ENCODE measurements around the gene SLC12A7.

Gene SLC12A7

GRCh38 chr5:1076406-1076805 is 35.5 kb downstream of the SLC12A7 start:
- in situ Hi-C loops (cut with HindIII; ENCODE audit: low sequenced_read_pairs), result no loop called here
- no peak for DNase-seq (ENCODE audit: low read depth, low spot score)
- H3K4me3 ChIP-seq (ENCODE audit: low read depth, low read length), result no peak overlapping the region
- TF ChIP-seq, protein P1, sequence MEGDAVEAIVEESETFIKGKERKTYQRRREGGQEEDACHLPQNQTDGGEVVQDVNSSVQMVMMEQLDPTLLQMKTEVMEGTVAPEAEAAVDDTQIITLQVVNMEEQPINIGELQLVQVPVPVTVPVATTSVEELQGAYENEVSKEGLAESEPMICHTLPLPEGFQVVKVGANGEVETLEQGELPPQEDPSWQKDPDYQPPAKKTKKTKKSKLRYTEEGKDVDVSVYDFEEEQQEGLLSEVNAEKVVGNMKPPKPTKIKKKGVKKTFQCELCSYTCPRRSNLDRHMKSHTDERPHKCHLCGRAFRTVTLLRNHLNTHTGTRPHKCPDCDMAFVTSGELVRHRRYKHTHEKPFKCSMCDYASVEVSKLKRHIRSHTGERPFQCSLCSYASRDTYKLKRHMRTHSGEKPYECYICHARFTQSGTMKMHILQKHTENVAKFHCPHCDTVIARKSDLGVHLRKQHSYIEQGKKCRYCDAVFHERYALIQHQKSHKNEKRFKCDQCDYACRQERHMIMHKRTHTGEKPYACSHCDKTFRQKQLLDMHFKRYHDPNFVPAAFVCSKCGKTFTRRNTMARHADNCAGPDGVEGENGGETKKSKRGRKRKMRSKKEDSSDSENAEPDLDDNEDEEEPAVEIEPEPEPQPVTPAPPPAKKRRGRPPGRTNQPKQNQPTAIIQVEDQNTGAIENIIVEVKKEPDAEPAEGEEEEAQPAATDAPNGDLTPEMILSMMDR (IDR thresholded peaks at IDR 0.05; ENCODE audit: low read depth, low read length), result no peak

DNA sequence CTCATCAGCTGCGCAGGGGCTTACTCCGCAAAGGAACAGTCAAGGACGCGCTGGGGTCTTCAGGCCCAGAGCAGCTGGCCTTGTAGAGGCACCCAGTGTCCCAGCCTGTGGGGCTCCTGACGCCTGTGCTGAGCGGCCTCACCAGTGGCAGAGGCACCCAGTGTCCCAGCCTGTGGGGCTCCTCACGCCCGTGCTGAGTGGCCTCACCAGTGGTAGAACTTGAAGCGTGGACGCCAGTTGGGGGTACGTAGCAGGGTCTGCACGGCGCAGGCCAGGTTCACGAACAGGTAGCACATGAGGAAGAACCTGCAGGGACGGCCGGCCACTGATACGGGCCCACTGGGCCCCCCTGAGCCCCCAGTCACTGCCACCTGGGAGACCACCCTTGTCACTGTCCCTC is 35.9 kb downstream of the SLC12A7 start:
- TF ChIP-seq, protein P1 (IDR thresholded peaks at IDR 0.05; ENCODE audit: low read depth, low read length), result no peak
- no peak overlapping the region for H3K4me3 ChIP-seq (ENCODE audit: low read depth, low read length)
- in situ Hi-C loops (cut with HindIII; ENCODE audit: low sequenced_read_pairs), result no loop called here

GRCh38 chr5:1075555-1075881 is 36.3 kb downstream of the SLC12A7 start:
- no peak for DNase-seq (ENCODE audit: low read depth, low spot score)
- TF ChIP-seq, protein P1 (IDR thresholded peaks at IDR 0.05; ENCODE audit: low read depth, low read length), result no peak
- no peak overlapping the region for H3K4me3 ChIP-seq (ENCODE audit: low read depth, low read length)
- in situ Hi-C loops (cut with HindIII; ENCODE audit: low sequenced_read_pairs), result no loop called here

More for the DNA sequence above, 35.9 kb downstream of the SLC12A7 start:
- DNase-seq (ENCODE audit: low read depth, low spot score), result no peak

GRCh38 chr5:1074816-1075554 is 36.9 kb downstream of the SLC12A7 start:
- TF ChIP-seq, protein P1 (IDR thresholded peaks at IDR 0.05; ENCODE audit: low read depth, low read length), result no peak
- DNase-seq (ENCODE audit: low read depth, low spot score), result no peak
- H3K4me3 ChIP-seq (ENCODE audit: low read depth, low read length), result no peak overlapping the region
- in situ Hi-C loops (cut with HindIII; ENCODE audit: low sequenced_read_pairs), result no loop called here

DNA sequence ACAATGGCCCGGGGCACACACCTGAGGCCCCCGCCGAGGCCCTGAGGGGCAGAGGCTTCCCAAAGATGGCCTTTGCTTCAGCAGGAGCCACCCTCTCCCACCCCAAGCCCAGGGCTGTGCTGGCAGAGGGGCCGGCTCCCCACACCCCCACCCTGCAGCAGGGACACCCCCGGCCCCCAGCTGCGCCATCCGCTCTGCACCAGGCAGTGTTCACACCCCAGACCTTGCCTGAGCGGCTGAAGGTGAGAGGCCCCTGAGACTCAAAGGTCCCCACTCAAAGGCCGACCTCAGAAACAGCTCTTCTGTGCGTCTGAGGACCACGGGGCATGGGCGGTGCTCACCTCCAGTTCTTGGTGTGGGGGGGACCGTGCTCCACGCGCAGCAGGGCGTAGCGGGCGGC is 37.6 kb downstream of the SLC12A7 start:
- no peak for DNase-seq (ENCODE audit: low read depth, low spot score)
- no peak overlapping the region for H3K4me3 ChIP-seq (ENCODE audit: low read depth, low read length)
- TF ChIP-seq, protein P1 (IDR thresholded peaks at IDR 0.05; ENCODE audit: low read depth, low read length), result no peak
- in situ Hi-C loops (cut with HindIII; ENCODE audit: low sequenced_read_pairs), result no loop called here

- DNase-seq (ENCODE audit: low read depth, low spot score), result no peak
- in situ Hi-C loops (cut with HindIII; ENCODE audit: low sequenced_read_pairs), result no loop called here
These were observed 38.4 kb downstream of the SLC12A7 start for GRCh38 chr5:1073239-1074102.

More at GRCh38 chr5:1073239-1074102, 38.4 kb downstream of the SLC12A7 start:
- TF ChIP-seq, protein P1 (IDR thresholded peaks at IDR 0.05; ENCODE audit: low read depth, low read length), result no peak
- H3K4me3 ChIP-seq (ENCODE audit: low read depth, low read length), result no peak overlapping the region
